Ovary (tissue), 3 donors: ENCODE measurements around the gene ARHGEF4.

Experiments used
- POLR2A ChIP-seq: fragments of 450-650 bp; IDR thresholded peaks from one replicate; pipeline ENCODE4 v1.6.1; 2017; ENCODE audit warnings: antibody characterized with exemption, mild to moderate bottlenecking, moderate library complexity
- TF ChIP-seq, protein P1 (sequence below), 3 donors: fragments of 450-650 bp in 2 of 3; fragments of 200-600 bp in 1 of 3; IDR thresholded peaks; one replicate each; pipeline versions ENCODE4 v1.5.1 to v1.8.0; 2016 to 2022; ENCODE audit warnings: antibody characterized with exemption in 3 of 3, mild to moderate bottlenecking in 1 of 3
- donor health status: DM: no; HTN: no; CAD: no.

DNA sequence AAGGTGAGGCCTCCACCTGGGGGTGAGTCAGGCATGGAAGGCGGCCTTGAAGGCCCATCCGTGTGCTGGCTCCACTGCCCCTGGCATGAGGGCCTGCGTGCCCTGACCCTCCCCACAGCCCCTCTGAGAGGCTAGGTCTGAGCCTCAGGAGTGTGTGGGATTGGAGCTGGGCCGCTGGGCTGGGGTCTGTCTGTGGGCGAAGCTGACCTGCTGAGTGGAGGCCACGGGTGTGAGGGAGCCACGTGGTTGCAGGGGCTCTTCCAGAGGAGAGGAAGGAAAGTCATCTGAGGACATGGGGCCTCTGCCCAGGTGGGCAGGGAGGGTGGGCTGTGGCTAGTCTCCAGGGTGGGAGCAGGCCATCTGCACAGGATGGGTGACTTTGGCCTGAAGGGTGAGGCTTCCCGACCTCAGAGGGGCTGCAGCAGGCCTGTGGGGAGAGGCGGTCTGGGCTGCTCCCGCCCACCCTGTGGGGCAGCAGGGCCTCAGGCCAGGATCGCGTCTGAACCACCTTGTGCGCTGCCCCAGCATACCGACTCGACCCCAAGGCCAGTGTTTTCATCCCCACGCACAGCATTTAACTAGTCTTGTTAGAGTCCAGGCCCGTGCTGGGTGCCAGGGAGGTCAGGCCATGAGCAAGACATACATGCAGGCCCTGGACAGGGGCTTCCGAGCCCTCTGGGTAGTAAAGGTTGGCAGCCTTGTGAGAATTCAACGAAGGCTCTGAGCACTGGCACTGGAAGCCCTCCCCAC, 11.2 kb downstream of the ARHGEF4 start:
- TF ChIP-seq, protein P1, sequence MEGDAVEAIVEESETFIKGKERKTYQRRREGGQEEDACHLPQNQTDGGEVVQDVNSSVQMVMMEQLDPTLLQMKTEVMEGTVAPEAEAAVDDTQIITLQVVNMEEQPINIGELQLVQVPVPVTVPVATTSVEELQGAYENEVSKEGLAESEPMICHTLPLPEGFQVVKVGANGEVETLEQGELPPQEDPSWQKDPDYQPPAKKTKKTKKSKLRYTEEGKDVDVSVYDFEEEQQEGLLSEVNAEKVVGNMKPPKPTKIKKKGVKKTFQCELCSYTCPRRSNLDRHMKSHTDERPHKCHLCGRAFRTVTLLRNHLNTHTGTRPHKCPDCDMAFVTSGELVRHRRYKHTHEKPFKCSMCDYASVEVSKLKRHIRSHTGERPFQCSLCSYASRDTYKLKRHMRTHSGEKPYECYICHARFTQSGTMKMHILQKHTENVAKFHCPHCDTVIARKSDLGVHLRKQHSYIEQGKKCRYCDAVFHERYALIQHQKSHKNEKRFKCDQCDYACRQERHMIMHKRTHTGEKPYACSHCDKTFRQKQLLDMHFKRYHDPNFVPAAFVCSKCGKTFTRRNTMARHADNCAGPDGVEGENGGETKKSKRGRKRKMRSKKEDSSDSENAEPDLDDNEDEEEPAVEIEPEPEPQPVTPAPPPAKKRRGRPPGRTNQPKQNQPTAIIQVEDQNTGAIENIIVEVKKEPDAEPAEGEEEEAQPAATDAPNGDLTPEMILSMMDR (IDR thresholded peaks at IDR 0.05): no peak
- TF ChIP-seq POLR2A: no peak
